ENCODE data around the gene ASIC4. TPM values are rescaled to one million over a fixed set of nuclear protein-coding genes. Genes with fewer than 3 reads are reported as not detected.

Gene ASIC4
- total RNA-seq, 2 experiments from 2014 or later: 0.73 to 0.74 TPM

DNA sequence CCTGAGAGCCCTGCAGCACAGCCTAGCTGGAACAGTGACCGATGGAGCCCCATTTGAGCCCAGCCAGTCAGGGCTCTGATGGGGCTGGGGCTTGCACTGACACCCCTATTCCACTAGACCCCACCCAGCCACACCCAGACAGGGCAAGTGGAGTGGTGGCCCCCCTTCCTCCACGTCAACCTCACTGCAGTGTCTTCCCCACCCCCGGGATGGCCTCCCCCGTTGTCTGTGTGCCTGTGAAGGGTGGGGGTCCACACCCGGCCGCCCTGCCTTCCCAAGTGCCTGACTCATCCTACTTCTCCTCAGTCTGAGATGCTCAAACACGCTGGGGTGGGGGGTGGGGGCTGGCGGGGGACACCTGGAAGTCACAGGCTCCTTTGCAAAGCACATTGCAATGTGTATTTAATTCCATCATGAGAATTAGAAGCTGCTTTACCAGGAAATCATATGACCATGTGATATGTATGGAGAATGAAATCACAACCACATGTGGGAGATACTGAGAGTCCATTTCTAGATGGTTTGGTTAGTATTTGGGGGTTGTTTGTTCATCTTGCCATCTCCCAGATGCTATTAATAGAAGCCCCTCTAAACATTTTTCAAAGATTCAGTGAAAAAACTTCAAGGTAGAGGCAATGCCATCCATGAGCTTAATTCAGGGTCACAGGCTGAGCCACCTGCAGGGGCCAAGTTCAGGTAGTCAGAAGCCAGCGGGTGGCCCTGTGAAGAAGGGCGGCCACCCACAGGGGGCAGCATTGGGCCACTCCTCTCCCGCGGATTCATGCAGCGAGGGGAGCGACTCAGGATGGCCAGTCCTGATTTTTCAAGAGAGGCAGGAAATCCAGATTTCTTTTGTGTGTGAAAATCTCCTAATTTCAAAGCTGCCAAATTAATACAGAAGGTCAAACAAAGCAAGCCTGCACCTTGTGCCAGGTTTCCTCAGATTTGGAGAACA, 38.3 kb upstream of the ASIC4 start:
- no TSS peak for BruUV-seq (replicated peaks)
- Histone ChIP-seq H3K4me1 (ENCODE audit: insufficient read depth, low read length, poor library complexity, severe bottlenecking) (no peaks in the 10 kb centered on the region), H3K27ac (ENCODE audit: low read depth, low read length, poor library complexity, severe bottlenecking) (no peak overlapping the region), H3K79me2 (ENCODE audit: insufficient read depth, low read depth, low read length) (no peaks in the 10 kb centered on the region), H2AFZ (ENCODE audit: low read length) (no peak overlapping the region), H3K4me2 (ENCODE audit: low read length) (no peak overlapping the region), H3K36me3 (ENCODE audit: insufficient read depth, low read length) (no peaks in the 10 kb centered on the region), H3K9me2 (ENCODE audit: insufficient read depth, low read length) (no peaks in the 10 kb centered on the region), H3K4me3 (ENCODE audit: low read depth, low read length, poor library complexity, severe bottlenecking) (no peak overlapping the region), H3K9me3 (ENCODE audit: low read length) (no peaks in the 10 kb centered on the region), H4K20me1 (ENCODE audit: insufficient read depth, low read length) (no peaks in the 10 kb centered on the region; the same call in 1 of the 2 replicates)
- CTCF ChIA-PET (ENCODE audit: unreplicated experiment): interaction anchor here (0.6 to 1.1 kb wide), 3 partner anchors 15 to 57 kb away, joined by 3 to 9 read pairs (median 6); no protein-coding TSS in a partner anchor
- POLR2A ChIA-PET: interaction anchor here (0.6 to 1.0 kb wide), 2 partner anchors 42 to 49 kb away, joined by 3 read pairs; no protein-coding TSS in a partner anchor
- DNase-seq (ENCODE audit: low spot score): peak; percentile 62
- intact Hi-C loops (cut with micrococcal nuclease; ENCODE audit: unreplicated experiment): loop anchor here (1.0 kb wide), 1 partner anchor 54 kb away; no protein-coding TSS in a partner anchor
- TF ChIP-seq, protein P1, sequence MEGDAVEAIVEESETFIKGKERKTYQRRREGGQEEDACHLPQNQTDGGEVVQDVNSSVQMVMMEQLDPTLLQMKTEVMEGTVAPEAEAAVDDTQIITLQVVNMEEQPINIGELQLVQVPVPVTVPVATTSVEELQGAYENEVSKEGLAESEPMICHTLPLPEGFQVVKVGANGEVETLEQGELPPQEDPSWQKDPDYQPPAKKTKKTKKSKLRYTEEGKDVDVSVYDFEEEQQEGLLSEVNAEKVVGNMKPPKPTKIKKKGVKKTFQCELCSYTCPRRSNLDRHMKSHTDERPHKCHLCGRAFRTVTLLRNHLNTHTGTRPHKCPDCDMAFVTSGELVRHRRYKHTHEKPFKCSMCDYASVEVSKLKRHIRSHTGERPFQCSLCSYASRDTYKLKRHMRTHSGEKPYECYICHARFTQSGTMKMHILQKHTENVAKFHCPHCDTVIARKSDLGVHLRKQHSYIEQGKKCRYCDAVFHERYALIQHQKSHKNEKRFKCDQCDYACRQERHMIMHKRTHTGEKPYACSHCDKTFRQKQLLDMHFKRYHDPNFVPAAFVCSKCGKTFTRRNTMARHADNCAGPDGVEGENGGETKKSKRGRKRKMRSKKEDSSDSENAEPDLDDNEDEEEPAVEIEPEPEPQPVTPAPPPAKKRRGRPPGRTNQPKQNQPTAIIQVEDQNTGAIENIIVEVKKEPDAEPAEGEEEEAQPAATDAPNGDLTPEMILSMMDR (conservative IDR thresholded peaks at IDR 0.05; ENCODE audit: low read length): peak; percentile 89
- no peak for TF ChIP-seq EZH2phosphoT487 (IDR thresholded peaks at IDR 0.05; ENCODE audit: borderline replicate concordance, low read depth, low read length)

DNA sequence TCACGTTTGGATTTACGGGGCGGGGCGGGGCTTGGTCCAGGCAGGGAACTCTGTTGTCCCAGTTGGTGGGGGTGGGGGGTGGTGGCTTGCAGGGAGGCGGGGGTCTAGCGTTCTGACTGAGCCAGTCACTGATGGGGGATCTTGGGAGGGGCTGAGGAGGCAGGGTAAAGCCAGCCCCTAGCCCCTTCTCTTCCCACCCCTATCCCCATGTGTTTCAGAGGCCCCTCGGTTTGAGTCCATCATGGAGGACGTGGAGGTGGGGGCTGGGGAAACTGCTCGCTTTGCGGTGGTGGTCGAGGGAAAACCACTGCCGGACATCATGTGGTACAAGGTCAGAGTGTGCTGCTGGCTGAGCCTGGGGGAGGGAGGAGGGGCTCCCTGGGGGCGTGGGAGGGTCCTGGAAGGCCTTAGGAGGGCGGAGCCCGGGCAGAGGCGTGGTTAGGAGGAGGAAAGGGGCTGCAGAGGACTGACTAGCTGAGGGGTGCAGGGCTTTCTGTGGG, 37.6 kb upstream of the ASIC4 start:
- Histone ChIP-seq H4K20me1 (ENCODE audit: insufficient read depth, low read length) (no peaks in the 10 kb centered on the region; the same call in 1 of the 2 replicates), H3K9me2 (ENCODE audit: insufficient read depth, low read length) (no peaks in the 10 kb centered on the region), H2AFZ (ENCODE audit: low read length) (no peak overlapping the region), H3K4me3 (ENCODE audit: low read depth, low read length, poor library complexity, severe bottlenecking) (no peak overlapping the region), H3K36me3 (ENCODE audit: insufficient read depth, low read length) (no peaks in the 10 kb centered on the region), H3K27ac (ENCODE audit: low read depth, low read length, poor library complexity, severe bottlenecking) (no peak overlapping the region), H3K79me2 (ENCODE audit: insufficient read depth, low read depth, low read length) (no peaks in the 10 kb centered on the region), H3K4me1 (ENCODE audit: insufficient read depth, low read length, poor library complexity, severe bottlenecking) (no peaks in the 10 kb centered on the region), H3K9me3 (ENCODE audit: low read length) (no peaks in the 10 kb centered on the region), H3K4me2 (ENCODE audit: low read length) (no peak overlapping the region)
- intact Hi-C loops (cut with micrococcal nuclease; ENCODE audit: unreplicated experiment): loop anchor here (1.0 kb wide), 1 partner anchor 54 kb away; no protein-coding TSS in a partner anchor
- POLR2A ChIA-PET: no interaction called here
- CTCF ChIA-PET (ENCODE audit: unreplicated experiment): interaction anchor here (1.1 kb wide), 1 partner anchor 21 kb away, joined by 6 read pairs; no protein-coding TSS in a partner anchor
- TF ChIP-seq, protein P1 (conservative IDR thresholded peaks at IDR 0.05; ENCODE audit: low read length): no peak
- TF ChIP-seq EZH2phosphoT487 (IDR thresholded peaks at IDR 0.05; ENCODE audit: borderline replicate concordance, low read depth, low read length): no peak
- no TSS peak for BruUV-seq (replicated peaks)
- DNase-seq (ENCODE audit: low spot score): no peak

All from OCI-LY7 (cell line).